ENCODE results near the gene CRYBB3.

DNA sequence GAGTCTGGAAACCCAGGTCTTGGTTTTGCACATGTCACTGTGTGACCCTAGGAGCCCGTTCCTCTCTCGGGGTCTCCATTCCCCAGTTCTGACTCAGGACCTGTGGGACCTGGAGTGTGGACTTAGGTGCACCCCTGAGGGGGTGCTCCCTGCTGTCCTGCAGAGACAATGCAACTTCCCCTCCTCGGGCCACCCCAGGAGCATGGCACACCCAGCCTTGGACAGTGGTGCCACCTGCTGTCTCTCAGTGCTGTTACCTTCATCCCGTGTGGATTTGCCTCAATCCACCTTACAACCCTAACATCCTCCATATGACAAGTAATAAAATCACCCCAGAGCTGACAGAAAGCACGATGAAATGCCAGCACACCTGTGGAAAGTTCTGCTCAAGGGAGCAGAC lies 27.5 kb upstream of the CRYBB3 start:
- TF ChIP-seq CTCF (IDR thresholded peaks at IDR 0.05) (no peak), POLR2A (IDR thresholded peaks at IDR 0.05) (no peak)

Data from lower leg skin (tissue), 3 donors.